GM10847 (cell line): ENCODE measurements around the gene RBP5.

ENCODE experiments used
- POLR2A ChIP-seq: IDR thresholded peaks from 2 replicates; pipeline ENCODE4 v1.6.1; 2011; ENCODE audit not compliant: insufficient read length; ENCODE audit errors: extremely low read depth

The RBP5 gene

GRCh38 chr12:7117670-7118069 is 11.0 kb downstream of the RBP5 start:
- TF ChIP-seq POLR2A: no peak

GRCh38 chr12:7116916-7117315 is 11.8 kb downstream of the RBP5 start:
- no peak for TF ChIP-seq POLR2A

GRCh38 chr12:7116196-7116595 is 12.5 kb downstream of the RBP5 start:
- TF ChIP-seq POLR2A: no peak

- TF ChIP-seq POLR2A: no peak
Observed at GRCh38 chr12:7114851-7115250, 13.8 kb downstream of the RBP5 start.

GRCh38 chr12:7114008-7114407 is 14.7 kb downstream of the RBP5 start:
- no peak for TF ChIP-seq POLR2A

GRCh38 chr12:7113389-7113871 is 15.3 kb downstream of the RBP5 start:
- TF ChIP-seq POLR2A: no peak

- TF ChIP-seq POLR2A: no peak
Observed at GRCh38 chr12:7112041-7112440, 16.6 kb downstream of the RBP5 start.

- no peak for TF ChIP-seq POLR2A
Observed at GRCh38 chr12:7110661-7111060, 18.0 kb downstream of the RBP5 start.

- no peak for TF ChIP-seq POLR2A
Observed at GRCh38 chr12:7109572-7109920, 19.1 kb downstream of the RBP5 start.

GRCh38 chr12:7108796-7109571 is 19.7 kb downstream of the RBP5 start, which contains the start of gene C1RL:
C1RL (minus strand) TSS chr12:7109214; CDS start chr12:7109180, 34 bp downstream.
- no peak for TF ChIP-seq POLR2A

GRCh38 chr12:7108003-7108795 is 20.5 kb downstream of the RBP5 start:
- TF ChIP-seq POLR2A: peak; percentile 90

- no peak for TF ChIP-seq POLR2A
Observed at GRCh38 chr12:7107636-7108002, 21.1 kb downstream of the RBP5 start.

GRCh38 chr12:7106082-7106481 is 22.6 kb downstream of the RBP5 start:
- TF ChIP-seq POLR2A: no peak

GRCh38 chr12:7103837-7104584 is 24.7 kb downstream of the RBP5 start:
- TF ChIP-seq POLR2A: no peak

GRCh38 chr12:7102582-7102981 is 26.1 kb downstream of the RBP5 start:
- TF ChIP-seq POLR2A: no peak
